DND-41 (cell line): Measurements from ENCODE around the gene PPP1R10.
A peak's percentile ranks its signal among the peaks of the same experiment; 100 is the strongest.

Experiments used
- ATAC-seq: fragments of 200-7000 bp; cut with Tn5 transposase; 3 replicates; pipeline ENCODE4 v1.9.1; 2021; ENCODE audit warnings: low read depth; ENCODE audit not compliant: insufficient read depth
- DNase-seq: peaks from one replicate; pipeline ENCODE4 v3.0.0-alpha.2; 2020
- H2AFZ ChIP-seq: 2 replicates; pipeline ENCODE4 v1.6.0; 2012; ENCODE audit warnings: low read depth, low read length
- H3K27ac ChIP-seq: 2 replicates; pipeline ENCODE4 v1.5.1; 2012; ENCODE audit warnings: low read length, inconsistent platforms
- H3K27me3 ChIP-seq: fragments of 200-600 bp; sonication (generic); 2 replicates; pipeline ENCODE4 v1.6.0; 2012; ENCODE audit warnings: low read length, mild to moderate bottlenecking, inconsistent platforms; ENCODE audit not compliant: insufficient read depth, poor library complexity
- H3K36me3 ChIP-seq: 2 replicates; pipeline ENCODE4 v1.5.1; 2012; ENCODE audit warnings: low read length, inconsistent platforms; ENCODE audit not compliant: insufficient read depth
- H3K4me1 ChIP-seq: 2 replicates; pipeline ENCODE4 v1.5.1; 2012; ENCODE audit warnings: mild to moderate bottlenecking, low read length; ENCODE audit not compliant: insufficient read depth
- H3K4me2 ChIP-seq: 2 replicates; pipeline ENCODE4 v1.6.0; 2012; ENCODE audit warnings: mild to moderate bottlenecking, moderate library complexity, low read length, inconsistent platforms; ENCODE audit not compliant: insufficient read depth
- H3K4me3 ChIP-seq, 2 experiments: fragments of 200-600 bp in 1 of 2; shearing (Covaris generic) in 1 of 2; 2 replicates each; pipeline ENCODE4 v1.5.1; 2012 to 2016; ENCODE audit warnings: inconsistent platforms in 2 of 2, low read length in 2 of 2, mild to moderate bottlenecking in 2 of 2, low read depth in 1 of 2, moderate library complexity in 1 of 2
- H3K79me2 ChIP-seq: 2 replicates; pipeline ENCODE4 v1.6.0; 2012; ENCODE audit warnings: low read length, inconsistent platforms; ENCODE audit not compliant: insufficient read depth
- H3K9ac ChIP-seq: 2 replicates; pipeline ENCODE4 v1.6.0; 2012; ENCODE audit warnings: low read depth, mild to moderate bottlenecking, inconsistent platforms, low read length, moderate library complexity
- H3K9me3 ChIP-seq: 2 replicates; pipeline ENCODE4 v1.5.1; 2012; ENCODE audit warnings: low read length, moderate library complexity, mild to moderate bottlenecking, inconsistent platforms; ENCODE audit not compliant: insufficient read depth, severe bottlenecking
- H4K20me1 ChIP-seq: 2 replicates; pipeline ENCODE4 v1.6.0; 2012; ENCODE audit warnings: low read length; ENCODE audit not compliant: insufficient read depth
- CTCF ChIP-seq: IDR thresholded peaks from 2 replicates; pipeline ENCODE4 v1.5.1; 2012; ENCODE audit warnings: borderline replicate concordance, low read length, moderate library complexity, mild to moderate bottlenecking; ENCODE audit not compliant: poor library complexity, severe bottlenecking; ENCODE audit errors: extremely low read depth
- EZH2 ChIP-seq: IDR thresholded peaks from 3 replicates; pipeline ENCODE4 v1.6.1; 2012; ENCODE audit warnings: borderline replicate concordance, low read depth, mild to moderate bottlenecking, moderate library complexity, low read length, inconsistent platforms; ENCODE audit not compliant: severe bottlenecking

PPP1R10 gene

GRCh38 chr6:30573113-30573512, 43.9 kb downstream of the PPP1R10 start:
- DNase-seq, result no peak
- peak overlapping the region in 1 of 2 experiments; percentile 84; a peak in 1 of 4 replicates for H3K4me3 ChIP-seq
- TF ChIP-seq CTCF, result no peak
- no peak for TF ChIP-seq EZH2
- H3K9ac ChIP-seq, result peak overlapping the region; percentile 81; the same call in 1 of the 2 replicates
- no peak for ATAC-seq
- peak overlapping the region; percentile 95 for H3K4me2 ChIP-seq
- peaks cover 50% of the 10 kb centered on the region for H3K4me1 ChIP-seq
- peaks cover 44% of the 10 kb centered on the region for H3K36me3 ChIP-seq
- H3K27me3 ChIP-seq, result no peaks in the 10 kb centered on the region
- no peak overlapping the region for H2AFZ ChIP-seq
- H3K9me3 ChIP-seq, result no peaks in the 10 kb centered on the region
- no peak overlapping the region for H3K27ac ChIP-seq
- peaks cover 70% of the 10 kb centered on the region for H3K79me2 ChIP-seq
- peaks cover 61% of the 10 kb centered on the region for H4K20me1 ChIP-seq

GRCh38 chr6:30572148-30572547, 44.9 kb downstream of the PPP1R10 start:
- DNase-seq, result no peak
- ATAC-seq, result no peak
- Histone ChIP-seq H3K27me3 (no peaks in the 10 kb centered on the region), H3K79me2 (peaks cover 63% of the 10 kb centered on the region), H3K4me1 (peaks cover 50% of the 10 kb centered on the region), H3K4me3 (peak overlapping the region; percentile 73 to 84), H3K27ac (peak overlapping the region; percentile 98), H3K9ac (peak overlapping the region; percentile 81), H2AFZ (no peak overlapping the region), H3K9me3 (no peaks in the 10 kb centered on the region), H4K20me1 (peaks cover 53% of the 10 kb centered on the region), H3K36me3 (peaks cover 34% of the 10 kb centered on the region), H3K4me2 (peak overlapping the region; percentile 95)
- no peak for TF ChIP-seq CTCF
- no peak for TF ChIP-seq EZH2

- H3K9ac ChIP-seq, result peak overlapping the region; percentile 81
- DNase-seq (no peak), ATAC-seq (no peak)
- peaks cover 30% of the 10 kb centered on the region for H3K36me3 ChIP-seq
- H3K27ac ChIP-seq, result peak overlapping the region; percentile 98
- H3K79me2 ChIP-seq, result peaks cover 59% of the 10 kb centered on the region
- H3K27me3 ChIP-seq, result no peaks in the 10 kb centered on the region
- peak overlapping the region; percentile 95 for H3K4me2 ChIP-seq
- peaks cover 49% of the 10 kb centered on the region for H4K20me1 ChIP-seq
- peak overlapping the region; percentile 91 for H2AFZ ChIP-seq
- no peaks in the 10 kb centered on the region for H3K9me3 ChIP-seq
- H3K4me3 ChIP-seq, result peak overlapping the region; percentile 73 to 84
- peaks cover 50% of the 10 kb centered on the region for H3K4me1 ChIP-seq
- TF ChIP-seq CTCF, result no peak
- TF ChIP-seq EZH2, result no peak
Measured at GRCh38 chr6:30571762-30572082, 45.3 kb downstream of the PPP1R10 start.
